GM18499 (cell line): ENCODE results near the gene NLK.
"Not testable (repeated sequence)": the region's sequence is repeated elsewhere in the genome, so short reads cannot be mapped to it uniquely, and the experiment has no call there.

ENCODE experiments used
- ATAC-seq: cut with Tn5 transposase; IDR thresholded peaks from one replicate; pipeline ENCODE4 v1.9.1; 2021; ENCODE audit warnings: moderate number of reproducible peaks; ENCODE audit not compliant: insufficient read depth, unreplicated experiment

Gene NLK

GRCh38 chr17:28042657-28042720, at the start of gene NLK:
Gene NLK, plus strand, starts transcription at chr17:28042677. Its CDS starts 197 bp downstream, at chr17:28042874.
- no peak for ATAC-seq

GRCh38 chr17:27993161-27993695, 49.2 kb upstream of the NLK start:
- no peak for ATAC-seq

- no peak for ATAC-seq
Measured at GRCh38 chr17:27993723-27994310, 48.7 kb upstream of the NLK start.

GRCh38 chr17:27994586-27994985, 47.9 kb upstream of the NLK start:
- ATAC-seq = no peak

- no peak for ATAC-seq
Measured at GRCh38 chr17:27995554-27995953, 46.9 kb upstream of the NLK start.

GRCh38 chr17:27996202-27997043, 46.1 kb upstream of the NLK start:
- no peak for ATAC-seq

GRCh38 chr17:27997044-27997401, 45.5 kb upstream of the NLK start:
- ATAC-seq = no peak

GRCh38 chr17:27997522-27997921, 45.0 kb upstream of the NLK start:
- ATAC-seq = no peak

GRCh38 chr17:28001149-28001548, 41.3 kb upstream of the NLK start:
- no peak for ATAC-seq

- no peak for ATAC-seq
Measured at GRCh38 chr17:28004344-28004743, 38.1 kb upstream of the NLK start.

GRCh38 chr17:28007925-28008324, 34.6 kb upstream of the NLK start:
- not testable (repeated sequence) for ATAC-seq

- no peak for ATAC-seq
Measured at GRCh38 chr17:28008513-28008912, 34.0 kb upstream of the NLK start.

GRCh38 chr17:28010406-28010805, 32.1 kb upstream of the NLK start:
- no peak for ATAC-seq

- ATAC-seq = no peak
Measured at GRCh38 chr17:28018439-28019070, 23.9 kb upstream of the NLK start.

GRCh38 chr17:28020515-28020914, 22.0 kb upstream of the NLK start:
- ATAC-seq = no peak

GRCh38 chr17:28029044-28029443, 13.4 kb upstream of the NLK start:
- no peak for ATAC-seq

GRCh38 chr17:28030386-28030785, 12.1 kb upstream of the NLK start:
- ATAC-seq = no peak

GRCh38 chr17:28031174-28031573, 11.3 kb upstream of the NLK start:
- ATAC-seq = no peak

GRCh38 chr17:28033972-28034714, 8.3 kb upstream of the NLK start:
- ATAC-seq = no peak

- not testable (repeated sequence) for ATAC-seq
Measured at GRCh38 chr17:28035452-28035851, 7.0 kb upstream of the NLK start.

- not testable (repeated sequence) for ATAC-seq
Measured at GRCh38 chr17:28035884-28036283, 6.6 kb upstream of the NLK start.
